Activated gamma-delta T cell treated with anti-CD3 and anti-CD28 coated beads, Interleukin-2, amount 50 U/mL, for 16 hours (primary cell): Measurements from ENCODE around the gene PANK2.
"Not testable (repeated sequence)": the region's sequence is repeated elsewhere in the genome, so short reads cannot be mapped to it uniquely, and the experiment has no call there.

ENCODE experiments used
- DNase-seq: peaks from one replicate; pipeline ENCODE4 v3.0.0-alpha.2; 2020; ENCODE audit warnings: low read depth

The PANK2 gene

DNA sequence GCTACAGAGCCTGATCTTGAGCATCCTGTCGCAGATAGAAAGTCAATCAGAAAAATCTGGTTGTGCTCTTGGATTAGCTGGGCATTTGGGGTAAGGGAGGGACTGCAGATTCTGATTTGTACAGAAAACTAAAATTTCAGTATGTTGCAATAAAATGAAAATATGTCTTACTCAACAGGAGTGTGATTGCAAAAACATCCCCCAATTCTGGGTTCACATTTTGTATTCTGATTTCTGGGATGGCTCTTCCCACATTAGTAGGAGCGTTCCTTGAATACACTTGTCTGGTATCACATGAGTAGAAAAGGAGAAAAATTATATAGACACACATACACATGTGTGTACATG is 40.5 kb downstream of the PANK2 start:
- DNase-seq, result no peak

GRCh38 chr20:3930265-3931206 is 41.3 kb downstream of the PANK2 start:
- DNase-seq, result no peak

DNA sequence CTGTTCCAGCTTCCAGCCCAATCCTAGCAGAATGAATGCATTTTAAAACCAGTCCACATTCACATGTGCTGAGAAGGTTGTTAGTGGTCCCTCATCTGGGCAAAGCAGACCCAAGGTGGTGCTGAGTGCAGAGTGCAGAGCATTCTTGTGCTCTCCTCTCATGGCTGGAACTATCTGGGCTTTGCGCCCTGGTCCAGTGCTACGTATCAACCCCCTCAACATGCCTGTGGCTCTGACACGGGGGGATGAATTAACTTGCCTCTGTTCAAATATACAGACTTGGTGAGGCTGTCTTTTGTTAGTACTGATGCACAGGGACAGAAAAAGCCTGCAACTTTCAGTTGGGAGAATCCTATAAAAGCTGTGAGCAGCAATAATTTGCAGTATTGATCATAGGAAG is 42.5 kb downstream of the PANK2 start:
- no peak for DNase-seq

- DNase-seq, result no peak
Observed at GRCh38 chr20:3932277-3932676, 43.1 kb downstream of the PANK2 start.

DNA sequence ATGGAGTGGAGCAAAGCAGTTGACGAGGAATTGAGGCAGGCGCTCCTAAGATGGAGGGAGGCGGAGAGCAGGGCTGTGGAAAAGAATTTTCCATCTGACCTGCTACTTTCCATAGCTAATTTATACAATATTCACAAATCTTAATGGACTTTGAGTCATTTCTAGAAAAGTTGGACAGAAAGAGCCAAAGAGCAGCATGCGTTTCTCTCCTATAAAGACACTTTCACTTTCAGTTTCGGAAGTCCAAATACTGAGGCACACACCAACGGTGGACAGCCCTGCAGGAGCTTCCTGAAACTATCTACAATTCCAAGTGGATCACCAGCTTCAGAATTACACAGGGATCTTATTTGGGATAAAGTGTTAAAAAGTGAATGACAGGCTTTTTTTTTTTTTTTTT is 43.5 kb downstream of the PANK2 start:
- no peak for DNase-seq

GRCh38 chr20:3933218-3933617 is 44.0 kb downstream of the PANK2 start:
- DNase-seq, result no peak

- no peak for DNase-seq
Observed at GRCh38 chr20:3934624-3935023, 45.4 kb downstream of the PANK2 start.

DNA sequence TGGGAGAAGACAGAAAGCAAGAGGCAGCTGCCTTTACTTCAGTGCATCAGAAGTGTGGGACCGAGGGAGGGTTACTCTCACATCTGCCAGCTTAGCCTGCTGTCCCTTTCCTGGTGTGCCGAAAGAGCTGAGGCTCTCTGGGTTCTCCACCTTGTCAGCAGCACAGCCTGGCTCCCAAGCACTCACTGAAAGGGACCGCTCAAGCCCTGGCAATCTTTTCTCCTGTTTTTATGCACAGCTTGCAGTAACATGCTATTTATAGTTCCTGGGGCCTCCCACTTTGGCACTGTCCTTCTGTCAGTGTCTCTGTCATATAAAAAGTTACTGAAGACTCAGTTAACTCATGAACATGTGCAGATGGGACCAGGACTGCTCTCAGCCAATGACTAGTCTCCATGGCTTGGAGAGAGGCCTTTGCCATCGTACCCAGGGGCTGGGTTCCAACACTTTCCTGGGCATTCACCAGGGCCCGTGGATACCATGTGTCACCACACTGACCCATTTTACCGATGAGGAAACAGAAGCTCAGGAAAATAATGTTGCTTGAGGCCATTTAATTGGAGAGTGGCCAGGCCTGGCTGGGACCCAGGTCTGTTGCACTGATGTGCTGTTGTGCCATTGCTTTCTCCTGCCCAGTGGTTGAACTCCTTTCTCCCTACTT is 46.2 kb downstream of the PANK2 start:
- DNase-seq, result no peak

- DNase-seq, result no peak
Observed at GRCh38 chr20:3935956-3936340, 46.8 kb downstream of the PANK2 start.

DNA sequence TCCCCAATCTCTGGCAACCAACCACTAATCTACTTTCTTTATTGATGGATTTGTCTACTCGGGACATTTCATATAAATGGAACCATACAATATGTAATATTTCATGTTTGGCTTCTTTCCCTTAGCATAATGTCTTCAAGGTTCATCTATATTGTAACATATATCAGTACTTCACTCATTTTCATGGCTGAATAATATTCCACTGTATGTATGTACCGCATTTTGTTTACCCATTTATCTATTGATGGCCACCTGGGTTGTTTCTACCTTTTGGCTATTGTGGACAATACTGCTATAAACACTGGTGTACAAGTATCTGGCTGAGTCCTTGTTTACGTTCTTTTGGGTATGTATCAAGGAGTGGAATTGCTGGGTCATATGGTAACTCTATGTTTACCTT is 48.4 kb downstream of the PANK2 start:
- no peak for DNase-seq

- DNase-seq, result no peak
Observed at GRCh38 chr20:3940905-3941304, 51.7 kb downstream of the PANK2 start.

DNA sequence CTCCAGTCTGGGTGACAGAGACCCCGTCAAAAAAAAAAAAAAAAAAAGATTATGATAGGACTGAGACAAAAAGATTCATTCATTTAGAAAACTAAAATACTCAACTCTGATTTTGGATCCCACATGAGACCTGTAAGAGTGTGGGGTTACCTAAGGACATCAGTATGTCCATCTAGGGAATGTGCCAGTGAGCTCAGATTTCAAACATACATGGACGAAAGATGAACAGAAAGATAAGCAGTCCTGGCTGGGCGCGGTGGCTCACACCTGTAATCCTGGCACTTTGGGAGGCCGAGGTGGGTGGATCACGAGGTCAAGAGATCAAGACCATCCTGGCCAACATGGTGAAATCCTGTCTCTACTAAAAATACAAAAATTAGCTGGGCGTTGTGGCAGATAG is 57.5 kb downstream of the PANK2 start:
- DNase-seq, result not testable (repeated sequence)

DNA sequence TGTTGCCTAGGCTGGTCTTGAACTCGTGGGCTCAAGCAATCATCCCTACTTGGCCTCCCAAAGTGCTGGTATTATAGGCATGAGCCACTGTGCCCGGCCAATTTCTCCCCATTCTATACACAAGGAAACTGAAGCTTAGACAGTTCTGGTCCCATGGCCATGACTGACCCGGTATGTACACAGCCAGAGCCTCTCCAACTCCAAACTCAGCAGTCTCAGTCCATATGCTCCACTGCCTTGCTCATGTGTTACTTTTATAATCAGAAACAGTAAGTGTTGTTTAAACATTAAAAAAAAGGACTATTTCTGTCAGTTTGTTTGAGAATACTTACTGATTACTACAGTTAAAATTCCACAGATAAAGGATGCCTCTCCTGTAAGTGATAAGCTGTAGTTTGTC is 75.5 kb downstream of the PANK2 start:
- DNase-seq, result no peak

DNA sequence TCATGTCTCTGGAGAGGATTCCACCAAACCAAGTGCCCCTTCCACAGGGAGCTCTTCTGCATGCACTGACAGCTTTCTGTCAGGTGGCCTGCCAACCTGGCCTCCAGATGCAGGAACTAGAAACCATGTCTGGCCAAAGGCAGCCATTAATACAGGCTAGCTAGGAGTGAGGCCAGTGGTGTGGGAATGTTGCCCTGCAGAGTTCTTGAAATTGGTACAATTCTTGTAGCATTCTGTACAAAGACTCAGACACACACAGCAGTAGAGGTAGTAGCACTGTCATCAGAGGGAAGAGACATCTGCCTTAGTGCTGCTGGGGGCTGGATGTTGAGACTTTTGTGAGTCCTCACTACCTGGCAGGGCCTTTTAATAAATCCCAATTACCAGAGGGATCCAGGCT is 77.4 kb downstream of the PANK2 start:
- DNase-seq, result no peak

DNA sequence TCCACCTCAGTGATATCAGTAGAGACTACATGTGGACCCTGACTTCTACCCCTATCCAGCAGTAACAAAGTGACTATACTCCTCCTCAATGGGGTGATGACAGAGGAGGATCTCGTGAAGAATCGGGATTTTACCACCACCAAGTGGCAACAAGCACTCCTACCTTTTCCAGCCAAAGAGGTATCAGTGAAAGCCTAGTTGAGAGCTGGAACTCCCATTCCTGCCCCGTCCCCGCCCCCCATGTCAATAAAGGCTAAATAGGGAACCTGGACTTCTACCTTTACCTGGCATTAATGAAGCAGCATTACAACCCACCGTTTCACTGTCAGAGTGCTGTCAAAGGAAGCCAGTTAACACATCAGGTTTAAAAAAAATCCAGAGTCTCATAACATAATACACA is 80.8 kb downstream of the PANK2 start:
- no peak for DNase-seq

- DNase-seq, result no peak
Observed at GRCh38 chr20:3971145-3971544, 82.0 kb downstream of the PANK2 start.

- no peak for DNase-seq
Observed at GRCh38 chr20:3972161-3972560, 83.0 kb downstream of the PANK2 start.

DNA sequence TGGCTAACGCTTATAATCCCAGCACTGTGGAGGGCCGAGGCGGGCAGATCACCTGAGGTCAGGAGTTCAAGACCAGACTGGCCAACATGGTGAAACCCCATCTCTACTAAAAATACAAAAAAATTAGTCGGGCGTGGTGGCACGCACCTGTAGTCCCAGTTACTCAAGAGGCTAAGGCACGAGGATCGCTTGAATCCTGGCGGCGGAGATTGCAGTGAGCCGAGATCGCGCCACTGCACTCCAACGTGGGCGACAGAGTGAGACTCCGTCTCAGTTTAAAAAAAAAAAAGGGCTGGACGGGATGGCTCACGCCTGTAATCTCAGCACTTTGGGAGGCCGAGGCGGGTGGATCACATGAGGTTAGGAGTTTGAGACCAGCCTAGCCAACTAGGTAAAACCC is 83.4 kb downstream of the PANK2 start:
- not testable (repeated sequence) for DNase-seq

- no peak for DNase-seq
Observed at GRCh38 chr20:3973705-3974104, 84.5 kb downstream of the PANK2 start.

- no peak for DNase-seq
Observed at GRCh38 chr20:3976511-3976910, 87.3 kb downstream of the PANK2 start.
